HUDEP-2 (cell line): ENCODE results near the gene PMF1.

Experiments used
- DNase-seq, 76 experiments: peaks; one replicate each; lab custom pipeline; 2025; ENCODE audit not compliant: unreplicated experiment in 76 of 76; lab: John Stamatoyannopoulos, UW

The PMF1 gene

DNA sequence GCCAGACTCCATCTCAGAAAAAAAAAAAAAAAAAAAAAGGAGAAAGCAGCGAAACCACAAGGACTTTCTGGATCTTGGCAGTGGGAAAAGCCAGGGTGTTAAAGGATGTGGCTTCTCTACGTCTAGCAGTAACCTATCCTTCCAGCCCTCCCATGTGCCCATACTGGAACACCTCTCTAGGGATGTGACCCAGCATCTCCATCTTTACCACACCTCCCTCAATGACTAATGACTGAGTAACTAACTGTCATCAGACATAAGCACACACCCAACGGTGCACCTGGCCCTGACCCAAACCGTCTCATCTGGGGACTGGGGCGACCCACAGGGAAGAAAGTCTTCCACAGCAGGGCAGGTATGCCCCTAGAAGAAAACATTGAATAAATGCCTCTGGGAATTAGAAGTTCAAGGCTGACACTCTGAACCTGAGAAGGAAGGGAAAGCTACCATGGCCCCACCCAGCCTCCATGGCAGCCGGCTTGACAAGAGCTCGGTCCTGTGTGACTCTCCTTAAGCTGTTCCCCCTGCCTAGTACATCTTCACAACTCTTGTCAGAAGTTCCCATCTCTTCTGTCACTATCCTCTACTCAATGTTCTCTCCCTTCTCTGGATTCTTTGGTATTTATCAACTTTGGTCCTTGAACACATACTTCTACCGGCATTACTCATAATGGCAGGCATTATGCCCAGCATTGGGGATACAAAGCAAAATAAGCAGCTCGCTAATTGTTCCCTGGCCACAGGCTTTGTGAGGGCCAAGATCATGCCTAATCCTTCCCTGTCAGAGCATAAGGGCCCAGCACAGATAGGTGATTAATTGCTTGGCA is 49.9 kb downstream of the PMF1 start:
- peak in 26 of 76 experiments; percentile 10 to 52 (median 36) for DNase-seq

DNA sequence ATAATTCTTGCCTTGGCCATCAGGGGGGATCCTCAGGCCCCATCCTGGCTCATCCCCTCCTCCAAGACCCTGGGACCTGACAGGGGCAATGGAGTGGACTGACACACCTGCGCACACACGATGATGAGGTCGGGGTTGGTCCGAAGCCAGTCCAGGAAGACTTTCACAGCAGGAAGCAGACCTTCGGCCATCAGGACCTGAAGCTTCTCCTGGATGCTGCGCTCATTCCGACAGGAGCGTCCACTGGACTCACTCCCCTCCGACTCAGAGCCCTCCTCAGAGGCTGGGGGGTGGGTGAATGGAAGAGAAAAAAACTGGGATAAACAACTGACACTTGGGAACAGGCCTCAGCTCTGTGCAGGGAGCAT is 50.5 kb downstream of the PMF1 start:
- DNase-seq: no peak

DNA sequence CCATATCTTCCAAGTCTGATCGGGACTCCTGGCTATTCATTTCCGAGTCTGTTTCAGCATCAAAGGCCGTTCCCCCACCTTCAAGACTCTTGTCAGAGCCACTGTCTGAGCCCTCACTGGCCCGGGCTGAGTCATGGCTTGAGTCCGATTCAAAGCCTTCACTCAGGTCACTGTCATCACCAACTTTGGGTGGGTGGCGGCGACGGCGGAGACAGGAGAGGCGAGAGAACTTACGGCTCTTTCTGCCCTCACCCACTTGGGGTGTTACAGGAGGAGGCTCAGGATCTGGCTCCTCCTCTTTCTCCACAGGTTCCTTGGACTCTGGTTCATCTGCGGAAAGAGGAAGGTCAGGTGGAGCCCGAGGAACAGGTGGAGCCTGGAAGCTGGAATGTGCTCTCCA is 53.2 kb downstream of the PMF1 start:
- no peak for DNase-seq

DNA sequence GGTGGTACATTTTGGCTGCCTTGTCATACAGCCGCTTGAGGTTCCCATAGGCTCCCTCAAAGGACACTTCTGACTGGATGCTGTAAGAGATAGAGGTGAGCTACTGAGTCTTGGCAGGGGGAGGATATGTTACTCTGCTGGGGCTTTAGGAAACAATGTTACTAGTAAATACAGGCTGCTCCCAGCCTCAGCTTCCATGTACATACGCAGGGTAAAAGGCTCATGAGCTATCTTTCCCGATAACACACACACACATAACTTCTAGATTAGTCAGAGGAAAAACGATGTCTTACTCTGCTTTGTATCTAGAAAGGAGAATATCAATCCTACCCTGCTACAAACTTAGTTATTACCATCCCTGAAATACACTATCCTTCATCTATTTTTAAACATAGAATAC is 55.5 kb downstream of the PMF1 start:
- DNase-seq: no peak

DNA sequence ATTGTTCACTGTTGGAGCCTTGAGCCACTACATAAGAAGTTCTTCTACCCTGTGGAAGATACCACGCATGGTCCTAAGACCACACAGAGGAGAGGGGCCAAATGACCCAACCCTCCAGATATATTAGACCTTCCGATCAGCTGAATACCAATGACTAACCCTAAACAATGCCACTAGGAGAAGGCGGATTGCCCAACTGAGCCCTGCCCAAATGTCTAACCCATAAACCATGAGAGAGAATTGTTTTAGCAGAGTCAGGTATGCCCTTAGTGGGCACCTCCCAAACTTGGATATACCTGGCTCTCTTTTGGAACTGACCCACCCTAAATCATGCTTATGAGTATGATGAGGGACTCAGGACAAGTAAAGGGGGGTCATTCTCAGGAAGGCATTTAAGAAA is 57.5 kb downstream of the PMF1 start:
- no peak for DNase-seq

DNA sequence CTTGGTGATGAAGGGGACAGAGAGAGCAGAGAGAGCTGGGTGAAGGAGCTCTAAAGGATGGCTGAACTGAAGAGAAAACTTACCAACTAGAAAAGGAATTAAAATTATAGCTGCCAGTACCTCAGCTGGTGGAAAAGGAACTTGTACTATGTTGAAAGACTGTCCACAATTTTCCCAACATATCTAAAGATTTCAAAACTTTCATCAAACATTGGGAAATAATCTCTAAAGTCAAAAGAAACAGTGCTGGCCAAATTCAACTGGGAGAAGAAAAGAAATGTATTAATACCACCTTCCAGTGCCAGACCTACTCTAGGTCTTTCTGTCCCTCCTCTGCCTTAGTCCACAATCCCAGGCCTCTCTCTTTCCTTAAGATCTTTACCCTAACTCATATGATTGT is 63.7 kb downstream of the PMF1 start:
- no peak for DNase-seq

DNA sequence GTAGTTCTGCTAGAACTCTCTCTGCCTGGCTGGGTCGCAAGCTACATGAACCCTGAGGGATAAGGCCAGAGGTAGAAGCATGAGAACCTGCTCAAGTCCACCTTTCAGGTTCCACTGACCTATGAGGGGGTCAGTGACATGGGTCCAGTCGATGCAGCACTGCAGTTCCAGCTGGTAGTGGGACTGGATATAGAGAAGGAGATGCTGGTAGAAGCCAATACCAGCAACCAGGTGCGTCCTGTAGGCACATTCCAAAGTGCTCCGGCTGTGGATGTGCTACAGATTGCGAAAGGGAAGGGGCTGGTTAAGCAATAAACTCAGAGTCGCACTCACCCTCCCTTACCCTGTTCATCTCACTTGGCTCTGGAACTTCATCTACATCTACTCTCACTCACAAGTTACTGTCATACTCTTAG is 64.2 kb downstream of the PMF1 start:
- no peak for DNase-seq

DNA sequence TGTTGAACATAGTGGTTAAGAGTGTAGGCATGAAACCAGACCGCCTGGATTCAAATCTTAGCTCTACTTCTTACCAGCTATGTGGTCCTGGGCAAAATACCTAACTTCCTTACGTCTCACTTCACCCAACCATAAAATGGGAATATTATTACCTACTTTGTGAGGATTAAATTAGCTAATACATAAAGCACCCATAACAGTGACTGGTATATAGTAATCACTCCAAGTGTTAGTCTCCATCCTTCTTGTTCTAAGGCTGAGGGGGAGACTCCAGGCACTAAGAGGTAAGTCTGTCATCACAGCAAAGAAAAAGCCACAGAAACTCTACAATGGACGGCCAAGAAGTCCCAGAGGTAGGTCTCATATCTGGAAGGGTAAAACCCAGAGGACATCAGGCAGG is 67.0 kb downstream of the PMF1 start:
- no peak for DNase-seq

DNA sequence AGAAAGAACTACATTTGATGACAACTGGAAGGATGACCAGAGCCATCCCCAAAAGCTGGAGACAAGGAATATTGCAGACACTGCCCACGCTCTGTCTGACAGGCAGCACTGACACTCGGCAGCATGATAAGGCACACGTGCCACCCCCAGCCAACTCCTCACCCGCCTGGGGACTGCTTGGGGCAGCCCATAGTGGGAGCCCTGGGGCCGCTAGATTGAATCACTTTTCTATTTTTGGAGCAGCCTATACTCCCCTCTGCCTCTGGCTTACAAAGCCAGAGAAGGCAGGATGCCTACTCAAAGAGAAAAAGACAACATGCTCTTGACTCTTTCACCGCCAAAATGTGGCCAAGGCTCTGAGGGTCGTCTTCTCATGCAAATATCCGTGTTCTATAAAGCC is 68.5 kb downstream of the PMF1 start:
- DNase-seq: peak in 72 of 76 experiments; percentile 19 to 85 (median 64)

DNA sequence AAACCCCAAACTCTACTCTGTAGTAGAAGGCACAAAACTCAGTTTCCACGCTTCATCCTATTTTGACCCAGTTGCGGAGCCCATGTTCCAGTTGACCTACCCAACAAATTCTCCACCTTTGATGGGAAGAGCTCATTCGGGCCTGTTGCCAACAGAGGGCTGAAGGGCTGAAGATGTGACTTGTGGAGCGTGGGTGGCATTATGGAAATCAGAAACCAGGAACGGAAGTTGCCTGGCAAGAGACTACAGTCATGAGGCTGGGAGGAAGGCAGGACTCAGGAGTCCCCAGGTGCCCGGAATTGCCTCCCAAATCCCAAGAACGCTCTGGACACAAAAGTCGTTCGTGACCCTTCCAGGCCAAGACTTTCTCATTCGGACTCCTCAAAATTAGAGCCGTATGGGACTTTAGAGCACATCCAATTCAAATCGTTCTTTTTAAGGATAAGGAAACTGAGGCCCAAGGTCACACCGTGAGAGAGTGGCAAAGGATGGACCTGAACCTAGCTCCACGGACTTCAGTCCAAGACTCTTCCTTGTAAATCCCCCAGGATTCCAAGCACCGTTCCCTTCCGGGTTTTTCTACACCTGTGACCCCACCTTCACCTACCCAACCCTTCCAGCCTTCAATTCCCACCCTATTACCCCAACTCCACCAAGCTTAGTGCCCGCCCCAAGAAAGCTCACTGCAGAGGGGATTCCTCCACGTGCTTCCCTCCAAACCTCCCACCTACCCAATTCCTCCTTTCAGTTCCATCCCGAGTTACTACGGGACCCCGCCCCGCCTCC is 69.1 kb downstream of the PMF1 start:
- DNase-seq: peak in 43 of 76 experiments; percentile 2 to 59 (median 27)

DNA sequence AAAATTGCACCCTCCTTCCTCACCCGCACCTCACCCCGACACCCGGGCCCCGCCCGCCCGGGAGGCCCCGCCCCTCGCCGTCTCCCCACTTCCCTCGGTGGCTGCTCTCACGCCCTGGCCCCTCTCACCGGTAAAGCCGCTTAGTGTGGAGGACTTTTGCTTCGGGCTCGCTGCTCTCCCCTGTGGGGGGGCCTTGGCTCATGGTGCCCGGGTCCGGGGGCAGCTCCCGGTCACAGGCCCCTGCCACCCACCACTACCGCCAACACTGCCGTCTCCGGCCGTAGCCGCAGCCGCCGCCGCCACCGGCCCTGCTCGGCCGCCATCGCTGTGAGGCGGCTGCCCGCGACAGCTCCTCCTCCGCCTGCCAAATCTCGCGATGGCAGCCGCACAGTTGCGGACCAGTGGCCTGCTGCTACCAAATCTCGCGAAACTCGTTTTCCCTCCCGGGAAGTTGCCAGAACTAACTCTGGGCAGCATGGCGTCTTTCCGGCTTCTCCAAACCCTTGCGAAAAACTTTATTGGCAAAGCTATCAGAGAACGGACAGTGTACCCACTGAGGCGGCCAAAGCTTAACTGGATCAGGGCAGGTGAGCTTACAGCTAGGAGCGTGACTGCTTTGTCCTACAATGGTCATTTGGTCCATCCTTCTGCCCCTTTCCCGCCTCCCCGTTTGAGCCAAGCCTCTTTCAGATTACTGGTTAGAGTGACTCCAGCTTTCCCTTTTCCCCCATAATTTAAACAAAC is 69.8 kb downstream of the PMF1 start, which contains the start of gene SMG5:
Gene SMG5 (minus strand): TSS at position 347 of the 744 bp plus-strand sequence. CDS start 145 bp downstream, at position 202.
- DNase-seq: peak in 75 of 76 experiments; percentile 59 to 99 (median 94)

DNA sequence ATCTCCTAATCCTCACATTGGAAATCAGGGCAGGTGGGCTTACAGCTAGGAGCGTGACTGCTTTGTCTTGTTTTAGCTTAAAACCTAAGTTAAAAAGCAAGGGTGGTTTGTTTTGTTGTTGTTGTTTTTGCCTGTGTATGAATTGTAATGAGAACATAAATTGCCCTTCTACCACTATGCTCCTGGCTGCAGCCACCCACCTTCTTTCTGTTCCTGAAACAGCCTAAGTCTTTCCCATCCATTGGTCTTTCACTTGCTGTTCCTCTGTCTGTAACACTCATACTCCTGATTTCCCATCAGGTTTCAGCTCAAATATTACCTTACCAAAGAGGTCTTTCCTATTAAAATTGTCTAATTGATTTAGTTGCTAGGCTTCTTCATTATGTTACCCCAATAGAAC is 70.7 kb downstream of the PMF1 start:
- DNase-seq: no peak

DNA sequence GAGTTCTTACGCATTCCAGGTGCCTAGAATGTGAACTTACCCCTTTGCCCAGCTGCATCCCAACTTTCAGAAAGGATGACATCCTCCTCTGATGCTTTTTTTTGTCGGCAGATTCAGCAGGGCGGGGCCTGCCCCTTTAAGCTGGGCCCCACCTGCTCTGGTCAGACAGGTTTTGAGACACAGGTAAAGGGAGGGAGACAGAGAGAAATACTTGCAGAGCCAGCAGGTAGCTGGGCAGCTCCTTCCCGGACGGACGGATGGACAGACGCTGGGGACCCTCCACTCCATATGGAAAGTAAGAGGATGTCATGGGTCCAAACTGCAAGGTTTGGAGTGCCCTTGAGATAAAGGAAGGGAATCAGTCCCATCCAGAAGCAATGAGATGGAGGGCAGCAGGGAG is 71.3 kb downstream of the PMF1 start, which contains the start of gene TMEM79:
Gene TMEM79 (plus strand): TSS at position 214 of the 400 bp plus-strand sequence. CDS start 902 bp downstream, outside the sequence.
- DNase-seq: no peak

DNA sequence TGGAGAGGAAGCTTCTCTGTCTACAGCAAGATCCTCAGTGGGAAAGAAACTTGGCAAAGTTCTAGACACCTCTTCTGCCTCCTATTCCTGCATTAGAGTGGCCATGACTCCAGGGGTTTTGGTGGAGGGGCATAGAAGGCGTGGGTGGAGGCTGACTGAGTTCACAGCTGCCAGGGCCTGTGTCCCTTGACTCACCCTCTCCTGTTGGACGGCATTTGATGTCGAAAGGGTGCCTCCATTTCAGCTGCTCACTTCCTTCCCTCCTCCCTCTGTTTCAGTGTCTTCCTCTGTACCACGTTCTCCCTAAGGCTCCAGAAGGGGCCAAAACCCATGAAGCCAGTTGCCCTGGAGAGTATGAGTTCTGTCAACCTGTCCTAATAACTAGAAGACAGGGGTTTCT is 72.0 kb downstream of the PMF1 start:
- no peak for DNase-seq

DNA sequence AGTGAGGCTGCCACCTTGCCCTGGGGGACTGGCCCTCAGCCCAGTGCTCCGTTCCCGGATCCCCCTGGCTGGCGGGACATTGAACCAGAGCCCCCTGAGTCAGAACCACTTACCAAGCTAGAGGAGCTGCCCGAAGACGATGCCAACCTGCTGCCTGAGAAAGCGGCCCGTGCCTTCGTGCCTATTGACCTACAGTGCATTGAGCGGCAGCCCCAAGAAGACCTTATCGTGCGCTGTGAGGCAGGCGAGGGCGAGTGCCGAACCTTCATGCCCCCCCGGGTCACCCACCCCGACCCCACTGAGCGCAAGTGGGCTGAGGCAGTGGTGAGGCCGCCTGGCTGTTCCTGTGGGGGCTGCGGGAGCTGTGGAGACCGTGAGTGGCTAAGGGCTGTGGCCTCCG is 72.6 kb downstream of the PMF1 start:
- DNase-seq: no peak

DNA sequence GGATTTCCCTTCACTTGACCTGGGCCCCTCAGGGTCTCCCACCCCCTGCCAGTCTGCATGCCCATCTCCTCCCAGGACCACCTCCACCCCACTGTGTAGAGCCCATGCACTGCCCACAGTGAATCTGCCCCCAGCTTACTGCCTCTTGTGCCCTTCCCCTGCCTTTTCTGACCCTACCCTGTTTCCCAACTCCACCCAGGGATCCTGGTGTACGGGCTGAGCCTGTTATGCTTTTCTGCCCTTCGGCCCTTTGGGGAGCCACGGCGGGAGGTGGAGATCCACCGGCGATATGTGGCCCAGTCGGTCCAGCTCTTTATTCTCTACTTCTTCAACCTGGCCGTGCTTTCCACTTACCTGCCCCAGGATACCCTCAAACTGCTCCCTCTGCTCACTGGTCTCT is 73.3 kb downstream of the PMF1 start:
- no peak for DNase-seq
